Measurements from ENCODE around the gene HLA-C.

GRCh38 chr6:31299511-31299910, 27.6 kb upstream of the HLA-C start:
- TF ChIP-seq, protein P1, sequence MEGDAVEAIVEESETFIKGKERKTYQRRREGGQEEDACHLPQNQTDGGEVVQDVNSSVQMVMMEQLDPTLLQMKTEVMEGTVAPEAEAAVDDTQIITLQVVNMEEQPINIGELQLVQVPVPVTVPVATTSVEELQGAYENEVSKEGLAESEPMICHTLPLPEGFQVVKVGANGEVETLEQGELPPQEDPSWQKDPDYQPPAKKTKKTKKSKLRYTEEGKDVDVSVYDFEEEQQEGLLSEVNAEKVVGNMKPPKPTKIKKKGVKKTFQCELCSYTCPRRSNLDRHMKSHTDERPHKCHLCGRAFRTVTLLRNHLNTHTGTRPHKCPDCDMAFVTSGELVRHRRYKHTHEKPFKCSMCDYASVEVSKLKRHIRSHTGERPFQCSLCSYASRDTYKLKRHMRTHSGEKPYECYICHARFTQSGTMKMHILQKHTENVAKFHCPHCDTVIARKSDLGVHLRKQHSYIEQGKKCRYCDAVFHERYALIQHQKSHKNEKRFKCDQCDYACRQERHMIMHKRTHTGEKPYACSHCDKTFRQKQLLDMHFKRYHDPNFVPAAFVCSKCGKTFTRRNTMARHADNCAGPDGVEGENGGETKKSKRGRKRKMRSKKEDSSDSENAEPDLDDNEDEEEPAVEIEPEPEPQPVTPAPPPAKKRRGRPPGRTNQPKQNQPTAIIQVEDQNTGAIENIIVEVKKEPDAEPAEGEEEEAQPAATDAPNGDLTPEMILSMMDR (conservative IDR thresholded peaks at IDR 0.05; ENCODE audit: low read length) = no peak
- no peak for TF ChIP-seq EZH2phosphoT487 (IDR thresholded peaks at IDR 0.05; ENCODE audit: borderline replicate concordance)

Data from Loucy (cell line).